Mononuclear cell (primary cell): ENCODE results near the gene HPGDS. TPM values are rescaled to one million over a fixed set of nuclear protein-coding genes. Genes with fewer than 3 reads are reported as not detected.
"Not testable (repeated sequence)": the region's sequence is repeated elsewhere in the genome, so short reads cannot be mapped to it uniquely, and the experiment has no call there.

ENCODE experiments used
- H3K27me3 ChIP-seq: 2 replicates; pipeline ENCODE4 v1.6.0; 2011; ENCODE audit warnings: low read length, control low read depth; ENCODE audit not compliant: insufficient read depth
- H3K4me1 ChIP-seq: 2 replicates; pipeline ENCODE4 v1.5.1; 2011; ENCODE audit warnings: mild to moderate bottlenecking, low read length, control low read depth; ENCODE audit not compliant: insufficient read depth
- H3K4me3 ChIP-seq: 2 replicates; pipeline ENCODE4 v1.5.1; 2011; ENCODE audit warnings: mild to moderate bottlenecking, low read length, moderate library complexity
- H3K9me3 ChIP-seq: 2 replicates; pipeline ENCODE4 v1.5.1; 2011; ENCODE audit warnings: low read depth, mild to moderate bottlenecking, control low read depth, low read length
- total RNA-seq: library from RNA; depleted of rRNA; stranded (reverse); fragments of >200 nt; gene quantifications from one replicate; pipeline ENCODE4 v1.2.3, GENCODE V29; 2012

HPGDS gene
- not detected for total RNA-seq

- H3K27me3 ChIP-seq = no peaks in the 10 kb centered on the region
Observed at GRCh38 chr4:94342694-94343093, at the start of gene HPGDS. HPGDS (minus strand) TSS chr4:94342836; CDS start chr4:94334629, 8,207 bp downstream.

GRCh38 chr4:94390804-94391410 lies 48.3 kb upstream of the HPGDS start:
- Histone ChIP-seq H3K27me3 (no peaks in the 10 kb centered on the region), H3K4me1 (no peaks in the 10 kb centered on the region), H3K4me3 (no peak overlapping the region), H3K9me3 (no peaks in the 10 kb centered on the region)

More at GRCh38 chr4:94342694-94343093, at the start of gene HPGDS:
- no peaks in the 10 kb centered on the region for H3K9me3 ChIP-seq
- H3K4me1 ChIP-seq = peaks cover 24% of the 10 kb centered on the region
- no peak within 1 kb of the TSS for H3K4me3 ChIP-seq

- no peak overlapping the region for H3K4me3 ChIP-seq
- no peaks in the 10 kb centered on the region for H3K9me3 ChIP-seq
Observed at GRCh38 chr4:94389595-94390267, 47.1 kb upstream of the HPGDS start.

GRCh38 chr4:94387965-94388364 lies 45.3 kb upstream of the HPGDS start:
- H3K9me3 ChIP-seq, H3K27me3 ChIP-seq, H3K4me3 ChIP-seq: not testable (repeated sequence)

More at GRCh38 chr4:94389595-94390267, 47.1 kb upstream of the HPGDS start:
- no peaks in the 10 kb centered on the region for H3K27me3 ChIP-seq
- H3K4me1 ChIP-seq = no peaks in the 10 kb centered on the region

GRCh38 chr4:94385452-94385851 lies 42.8 kb upstream of the HPGDS start:
- not testable (repeated sequence) for H3K4me1 ChIP-seq, H3K4me3 ChIP-seq, H3K27me3 ChIP-seq, H3K9me3 ChIP-seq

More at GRCh38 chr4:94387965-94388364, 45.3 kb upstream of the HPGDS start:
- not testable (repeated sequence) for H3K4me1 ChIP-seq

- H3K4me3 ChIP-seq, H3K4me1 ChIP-seq, H3K9me3 ChIP-seq, H3K27me3 ChIP-seq: not testable (repeated sequence)
Observed at GRCh38 chr4:94382891-94383290, 40.3 kb upstream of the HPGDS start.

- Histone ChIP-seq H3K4me1 (no peaks in the 10 kb centered on the region), H3K4me3 (no peak overlapping the region), H3K9me3 (no peaks in the 10 kb centered on the region), H3K27me3 (peaks cover 7% of the 10 kb centered on the region)
Observed at GRCh38 chr4:94378047-94378446, 35.4 kb upstream of the HPGDS start.

- Histone ChIP-seq H3K9me3 (no peaks in the 10 kb centered on the region), H3K4me3 (no peak overlapping the region), H3K4me1 (no peaks in the 10 kb centered on the region), H3K27me3 (peaks cover 7% of the 10 kb centered on the region)
Observed at GRCh38 chr4:94377294-94377693, 34.7 kb upstream of the HPGDS start.

GRCh38 chr4:94375364-94375763 lies 32.7 kb upstream of the HPGDS start:
- Histone ChIP-seq H3K4me3 (no peak overlapping the region), H3K27me3 (peaks cover 7% of the 10 kb centered on the region), H3K4me1 (no peaks in the 10 kb centered on the region), H3K9me3 (no peaks in the 10 kb centered on the region)

GRCh38 chr4:94373752-94374151 lies 31.1 kb upstream of the HPGDS start:
- Histone ChIP-seq H3K4me3 (no peak overlapping the region), H3K27me3 (peaks cover 6% of the 10 kb centered on the region), H3K4me1 (no peaks in the 10 kb centered on the region), H3K9me3 (no peaks in the 10 kb centered on the region)

GRCh38 chr4:94372991-94373390 lies 30.4 kb upstream of the HPGDS start:
- peaks cover 3% of the 10 kb centered on the region for H3K27me3 ChIP-seq
- no peaks in the 10 kb centered on the region for H3K4me1 ChIP-seq
- no peaks in the 10 kb centered on the region for H3K9me3 ChIP-seq
- no peak overlapping the region for H3K4me3 ChIP-seq

GRCh38 chr4:94372228-94372978 lies 29.8 kb upstream of the HPGDS start:
- H3K4me3 ChIP-seq = no peak overlapping the region
- peaks cover 2% of the 10 kb centered on the region for H3K27me3 ChIP-seq
- no peaks in the 10 kb centered on the region for H3K9me3 ChIP-seq
- no peaks in the 10 kb centered on the region for H3K4me1 ChIP-seq

- no peaks in the 10 kb centered on the region for H3K9me3 ChIP-seq
- no peaks in the 10 kb centered on the region for H3K4me1 ChIP-seq
- no peak overlapping the region for H3K4me3 ChIP-seq
- peaks cover 3% of the 10 kb centered on the region for H3K27me3 ChIP-seq
Observed at GRCh38 chr4:94371290-94371689, 28.7 kb upstream of the HPGDS start.

- Histone ChIP-seq H3K27me3 (peaks cover 5% of the 10 kb centered on the region), H3K9me3 (no peaks in the 10 kb centered on the region), H3K4me1 (no peaks in the 10 kb centered on the region), H3K4me3 (no peak overlapping the region)
Observed at GRCh38 chr4:94370533-94371254, 28.1 kb upstream of the HPGDS start.

- no peak overlapping the region for H3K4me3 ChIP-seq
- H3K4me1 ChIP-seq = no peaks in the 10 kb centered on the region
- H3K27me3 ChIP-seq = peaks cover 3% of the 10 kb centered on the region
- no peaks in the 10 kb centered on the region for H3K9me3 ChIP-seq
Observed at GRCh38 chr4:94369046-94369445, 26.4 kb upstream of the HPGDS start.
